ENCODE results near the gene CFDP1. TPM values are rescaled to one million over a fixed set of nuclear protein-coding genes. Genes with fewer than 3 reads are reported as not detected.

Gene CFDP1
- total and polyA plus RNA-seq, 2 donors (not counting 3 experiments of a cell fraction or from before 2014, with no cell fraction given) = 17.8 to 53.8 TPM

DNA sequence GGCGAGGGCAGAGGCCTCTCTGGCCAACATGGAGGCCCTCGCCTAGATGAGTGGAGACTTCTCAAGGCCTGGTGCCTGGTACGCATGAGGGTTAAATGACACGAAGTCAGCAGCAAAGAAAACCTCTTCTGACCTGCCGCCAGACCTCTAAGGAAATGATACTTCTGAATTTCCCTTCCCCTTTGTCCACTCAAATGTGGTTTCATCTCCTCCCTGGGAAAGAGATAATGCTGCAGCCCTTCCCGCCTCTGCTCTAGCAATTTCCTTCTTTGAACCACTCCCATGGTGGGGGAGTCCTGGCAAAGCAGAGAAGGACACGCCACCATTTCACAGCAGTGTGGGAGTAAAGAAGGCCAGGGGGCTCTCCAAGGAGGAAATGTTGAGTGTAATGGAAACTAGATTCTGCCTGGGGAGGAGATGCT is 116.2 kb downstream of the CFDP1 start:
- H3K9me1 ChIP-seq (replicated peaks; ENCODE audit: control insufficient read depth, extremely low read depth, insufficient read depth, low read length) = no peaks in the 10 kb centered on the region
- peak; percentile 29 for DNase-seq (ENCODE audit: low read depth, low spot score)

More for the DNA sequence above, 116.2 kb downstream of the CFDP1 start:
- BruUV-seq (replicated peaks) = no TSS peak
- Histone ChIP-seq H3K9me3 (replicated peaks; ENCODE audit: control insufficient read depth, insufficient read depth, low read length) (no peaks in the 10 kb centered on the region), H3K9ac (replicated peaks; ENCODE audit: extremely low read depth, insufficient read depth, low read length) (no peak overlapping the region), H3K79me2 (ENCODE audit: control insufficient read depth, insufficient read depth, low read length) (no peaks in the 10 kb centered on the region), H3K4me2 (ENCODE audit: insufficient read depth, low read length) (no peak overlapping the region), H3K27ac (ENCODE audit: insufficient read depth, low read depth, low read length) (no peak overlapping the region), H4K20me1 (replicated peaks; ENCODE audit: control insufficient read depth, extremely low read depth, insufficient read depth, low read length) (no peaks in the 10 kb centered on the region), H3K4me1 (ENCODE audit: control insufficient read depth, extremely low read depth, insufficient read depth, low read length) (peaks cover 20% of the 10 kb centered on the region), H3K4me3 (replicated peaks in 1 of 3; ENCODE audit: insufficient read depth in 1 of 3, low read depth in 1 of 3, low read length in 3 of 3) (no peak overlapping the region), H3K36me3 (ENCODE audit: control insufficient read depth in 2 of 2, extremely low read depth in 1 of 2, insufficient read depth in 2 of 2, low read length in 2 of 2) (no peaks in the 10 kb centered on the region), H3K27me3 (ENCODE audit: control insufficient read depth in 2 of 2, insufficient read depth in 2 of 2, low read length in 2 of 2) (no peaks in the 10 kb centered on the region), H2AFZ (ENCODE audit: low read depth, low read length) (peak overlapping the region; percentile 67)
- POLR2A ChIA-PET = interaction anchor here (0.8 kb wide), 1 partner anchor 12 kb away, joined by 3 read pairs; no protein-coding TSS in a partner anchor
- CTCF ChIA-PET = interaction anchor here (1.1 kb wide), 1 partner anchor 62 kb away, joined by 3 read pairs; no protein-coding TSS in a partner anchor
- intact Hi-C loops (cut with micrococcal nuclease) (no loop called here), dilution Hi-C loops (cut with MboI; ENCODE audit: extremely low pct_ligation_motif_present, low sequenced_read_pairs) (no loop called here)
- FAIRE-seq = peak; percentile 28
- TF ChIP-seq GATA2 (IDR thresholded peaks at IDR 0.05; ENCODE audit: insufficient read depth, insufficient read length, low read depth, low read length) (peak; percentile 41), MYC (IDR thresholded peaks at IDR 0.05; ENCODE audit: low read depth, low read length) (no peak), JUN (IDR thresholded peaks at IDR 0.05; ENCODE audit: borderline replicate concordance, insufficient read depth, insufficient read length, low read depth) (no peak), CTCF (IDR thresholded peaks at IDR 0.05; ENCODE audit: extremely low read depth in 1 of 2, insufficient read depth in 1 of 2, low read depth in 1 of 2, low read length in 2 of 2) (no peak), FOS (IDR thresholded peaks at IDR 0.05; ENCODE audit: borderline replicate concordance, insufficient read depth, low read length) (no peak), POLR2AphosphoS5 (IDR thresholded peaks at IDR 0.05; ENCODE audit: insufficient read depth, low read depth, low read length) (no peak)
- TF ChIP-seq, protein P1, sequence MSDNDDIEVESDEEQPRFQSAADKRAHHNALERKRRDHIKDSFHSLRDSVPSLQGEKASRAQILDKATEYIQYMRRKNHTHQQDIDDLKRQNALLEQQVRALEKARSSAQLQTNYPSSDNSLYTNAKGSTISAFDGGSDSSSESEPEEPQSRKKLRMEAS (IDR thresholded peaks at IDR 0.05; ENCODE audit: insufficient read depth, insufficient read length) = no peak
